K562 (cell line): Measurements from ENCODE around the gene CCDC69. TPM values are rescaled to one million over a fixed set of nuclear protein-coding genes. Genes with fewer than 3 reads are reported as not detected.

Experiments
- ATAC-seq: fragments of 200-7000 bp; cut with Tn5 transposase; 3 replicates; pipeline ENCODE4 v1.9.1; 2020; ENCODE audit warnings: moderate library complexity
- BruUV-seq: library from RNA; stranded (reverse); fragments of 400-500 nt; replicated peaks from 2 replicates; lab custom pipeline; 2021; lab: Mats Ljungman, UMichigan
- CTCF ChIA-PET: fragments of 300-600 bp; formaldehyde crosslinking; extraction: SDS; loops from one replicate; lab custom pipeline; 2021; ENCODE audit warnings: low intra/inter-chr PET ratio; lab: Yijun Ruan, JAX
- POLR2A ChIA-PET: fragments of 300-600, 350-650 bp; sonication (Branson Sonifier 250); formaldehyde crosslinking; extraction: SDS; loops from one replicate; lab custom pipeline; 2021; ENCODE audit warnings: antibody characterized with exemption, inconsistent platforms; lab: Yijun Ruan, JAX
- DNase-seq, 4 experiments: peaks; one replicate each; pipeline versions ENCODE4 v3.0.0 to v3.0.0-alpha.2; 2011 to 2018; ENCODE audit warnings: low spot score in 3 of 4, mixed read lengths in 3 of 4; ENCODE audit errors: extremely low read depth in 1 of 4
- FAIRE-seq: peaks from 2 replicates; lab custom pipeline; 2011; peaks lifted over from hg19 to GRCh38; lab: Jason Lieb, UNC
- H2AFZ ChIP-seq: 2 replicates; pipeline ENCODE4 v1.6.0; 2011; ENCODE audit warnings: low read depth, low read length, control low read depth, inconsistent platforms
- H3K27ac ChIP-seq: fragments of 200-600 bp; 3 replicates; pipeline ENCODE4 v1.8.0; 2011; ENCODE audit warnings: low read depth, mild to moderate bottlenecking, control low read depth, inconsistent platforms, low read length, moderate library complexity, mixed read lengths; ENCODE audit errors: extremely low read depth
- H3K27me3 ChIP-seq, 2 experiments: fragments of 300-600 bp in 1 of 2; 2 replicates in 1 of 2; 3 replicates in 1 of 2; pipeline versions ENCODE4 v1.6.0 to v1.8.0; 2011; ENCODE audit warnings: inconsistent platforms in 2 of 2, low read length in 2 of 2, mild to moderate bottlenecking in 1 of 2, mixed read lengths in 1 of 2, moderate library complexity in 1 of 2; ENCODE audit not compliant: control insufficient read depth in 2 of 2, insufficient read depth in 2 of 2
- H3K36me3 ChIP-seq: fragments of 300-600 bp; 3 replicates; pipeline ENCODE4 v1.8.0; 2011; ENCODE audit warnings: mild to moderate bottlenecking, low read length, inconsistent platforms; ENCODE audit not compliant: control insufficient read depth, insufficient read depth
- H3K4me1 ChIP-seq, 2 experiments: fragments of 200-600 bp in 1 of 2; replicated peaks in 1 of 2; 2 replicates in 1 of 2; 3 replicates in 1 of 2; pipeline versions ENCODE4 v1.5.1 to v1.8.0; 2011; ENCODE audit warnings: inconsistent platforms in 2 of 2, low read length in 2 of 2, mild to moderate bottlenecking in 1 of 2, mixed read lengths in 1 of 2, moderate library complexity in 1 of 2; ENCODE audit not compliant: control insufficient read depth in 2 of 2, insufficient read depth in 2 of 2
- H3K4me2 ChIP-seq: 2 replicates; pipeline ENCODE4 v1.6.1; 2011; ENCODE audit warnings: low read length, control low read depth, inconsistent platforms, mixed read lengths; ENCODE audit not compliant: insufficient read depth
- H3K4me3 ChIP-seq: fragments of 200-600 bp; sonication (generic), shearing (Covaris generic); 2 replicates; pipeline ENCODE4 v1.5.1; 2016; ENCODE audit warnings: control low read depth, inconsistent platforms
- H3K79me2 ChIP-seq: fragments of 200-600 bp; 3 replicates; pipeline ENCODE4 v1.8.0; 2011; ENCODE audit warnings: low read length, inconsistent platforms; ENCODE audit not compliant: control insufficient read depth, insufficient read depth
- H3K9ac ChIP-seq, 2 experiments: 2 replicates each; pipeline versions ENCODE4 v1.6.0 to v1.6.1; 2011; ENCODE audit warnings: low read depth in 2 of 2, low read length in 2 of 2, control low read depth in 1 of 2, inconsistent platforms in 1 of 2, mild to moderate bottlenecking in 1 of 2, mixed read lengths in 1 of 2; ENCODE audit not compliant: insufficient read depth in 1 of 2
- H3K9me1 ChIP-seq: one replicate; pipeline ENCODE4 v1.6.0; 2011; ENCODE audit warnings: inconsistent platforms, mild to moderate bottlenecking, low read length, moderate library complexity; ENCODE audit not compliant: control insufficient read depth, insufficient read depth
- H3K9me3 ChIP-seq: replicated peaks from 2 replicates; pipeline ENCODE4 v1.5.1; 2011; ENCODE audit warnings: low read depth, low read length, inconsistent platforms; ENCODE audit not compliant: control insufficient read depth, insufficient read depth
- H4K20me1 ChIP-seq: replicated peaks from 2 replicates; pipeline ENCODE4 v1.6.1; 2011; ENCODE audit warnings: low read length, inconsistent platforms, mixed read lengths; ENCODE audit not compliant: control insufficient read depth, insufficient read depth
- CEBPG ChIP-seq, 3 experiments: fragments of 200-800 bp in 1 of 3; sonication (Bioruptor generic) in 1 of 3; sonication (generic) in 1 of 3; formaldehyde crosslinking in 1 of 3; IDR thresholded peaks in 2 of 3; conservative IDR thresholded peaks in 1 of 3; 2 replicates each; pipeline versions ENCODE4 v1.6.1 to v1.8.0; 2016 to 2022; ENCODE audit warnings: missing compliant biosample characterization in 2 of 3, missing genetic modification characterization in 2 of 3, mild to moderate bottlenecking in 1 of 3, missing genetic modification reagents in 1 of 3
- HLTF ChIP-seq: fragments of 450-650 bp; IDR thresholded peaks from 2 replicates; pipeline ENCODE4 v1.6.1; 2016
- LCOR ChIP-seq: sonication (generic); formaldehyde crosslinking; IDR thresholded peaks from 2 replicates; pipeline ENCODE4 v1.8.0; 2022; ENCODE audit warnings: mild to moderate bottlenecking, missing genetic modification reagents
- NFYB ChIP-seq: IDR thresholded peaks from 2 replicates; pipeline ENCODE4 v1.6.1; 2011; ENCODE audit warnings: mild to moderate bottlenecking, moderate library complexity; ENCODE audit not compliant: insufficient read length; ENCODE audit errors: extremely low read depth
- NR2C1 ChIP-seq, 2 experiments: fragments of 450-650 bp; IDR thresholded peaks; 2 replicates each; pipeline ENCODE4 v1.6.1; 2017; ENCODE audit warnings: mild to moderate bottlenecking in 2 of 2, antibody characterized with exemption in 1 of 2, inconsistent platforms in 1 of 2, missing compliant biosample characterization in 1 of 2, missing genetic modification characterization in 1 of 2
- NR2C2 ChIP-seq, 2 experiments: fragments of 200-800 bp in 1 of 2; sonication (Bioruptor generic) in 1 of 2; sonication (generic) in 1 of 2; formaldehyde crosslinking in 1 of 2; IDR thresholded peaks; 2 replicates each; pipeline versions ENCODE4 v1.6.1 to v1.8.0; 2016 to 2022; ENCODE audit warnings: mild to moderate bottlenecking in 1 of 2, missing compliant biosample characterization in 1 of 2, missing genetic modification characterization in 1 of 2, missing genetic modification reagents in 1 of 2
- NRF1 ChIP-seq, 2 experiments: fragments of 450-650 bp; IDR thresholded peaks in 1 of 2; conservative IDR thresholded peaks in 1 of 2; 2 replicates each; pipeline ENCODE4 v1.6.1; 2014; ENCODE audit warnings: mild to moderate bottlenecking in 2 of 2
- PTRF ChIP-seq: fragments of 450-650 bp; IDR thresholded peaks from 2 replicates; pipeline ENCODE4 v1.6.1; 2016; ENCODE audit warnings: mild to moderate bottlenecking, missing genetic modification characterization, missing compliant biosample characterization
- SP1 ChIP-seq: sonication (generic); formaldehyde crosslinking; IDR thresholded peaks from 2 replicates; pipeline ENCODE4 v1.8.1; 2022; ENCODE audit warnings: mild to moderate bottlenecking, missing genetic modification reagents
- TFAM ChIP-seq: fragments of 250-450 bp; sonication (Bioruptor Pico); conservative IDR thresholded peaks from 2 replicates; pipeline ENCODE4 v1.5.0; 2021; ENCODE audit warnings: mild to moderate bottlenecking, moderate library complexity
- ZFX ChIP-seq: sonication (generic); formaldehyde crosslinking; IDR thresholded peaks from 2 replicates; pipeline ENCODE4 v1.8.0; 2022; ENCODE audit warnings: mild to moderate bottlenecking, missing genetic modification reagents, moderate library complexity
- ZNF146 ChIP-seq: IDR thresholded peaks from one replicate; pipeline ENCODE4 v1.6.1; 2018; ENCODE audit warnings: missing compliant biosample characterization; ENCODE audit not compliant: unreplicated experiment
- ZNF324 ChIP-seq: fragments of 250-450 bp; sonication (Bioruptor Pico); IDR thresholded peaks from 2 replicates; pipeline ENCODE4 v1.4.0; 2020; ENCODE audit warnings: mild to moderate bottlenecking
- WGBS: fragments of 100-300 bp; shearing (Covaris generic); methylation state at CpG from one replicate; pipeline ENCODE4 v1.1.6; 2016; ENCODE audit warnings: low coverage, mixed read lengths; ENCODE audit not compliant: insufficient coverage; ENCODE audit errors: missing lambda C conversion rate; 5-methylcytosine and 5-hydroxymethylcytosine counted together
- in situ Hi-C: fragments of 300-500 bp; cut with MboI; formaldehyde crosslinking; loops from 4 replicates; pipeline ENCODE4 v1.15.0; 2018; ENCODE audit warnings: inconsistent platforms, mixed read lengths
- intact Hi-C: fragments of 100-400 bp; cut with micrococcal nuclease; formaldehyde crosslinking; loops from 2 replicates; pipeline ENCODE4 v1.14.2; 2022
- polyA plus RNA-seq, 8 experiments: library from polyadenylated mRNA; depleted of rRNA in 4 of 8; stranded (reverse) in 5 of 8; unstranded in 3 of 8; fragments of >200 nt; fragmentation: Nextera tagmentation in 2 of 8; fragmentation: Illumina TruSeq in 1 of 8; extraction: Ambion mirVana in 2 of 8; extraction: Trizol in 1 of 8; gene quantifications; 2 replicates each; pipeline versions ENCODE4 v1.2.1 to v1.2.3, GENCODE V29; 2011 to 2014; ENCODE audit warnings: inconsistent platforms in 1 of 8, missing spikeins in 1 of 8
- total RNA-seq, 7 experiments: library from RNA; depleted of rRNA in 6 of 7; stranded (reverse); fragments of >200 nt in 6 of 7; fragmentation: Illumina TruSeq in 2 of 7; extraction: Trizol in 2 of 7; gene quantifications; 2 replicates each; pipeline versions ENCODE4 v1.2.1 to v1.2.3, GENCODE V29; 2011 to 2021; ENCODE audit warnings: low replicate concordance in 1 of 7
- TF ChIP-seq, protein P1 (sequence below): fragments of 250-450 bp; sonication (Bioruptor Pico); IDR thresholded peaks from 2 replicates; pipeline ENCODE4 v1.4.0; 2020; ENCODE audit warnings: borderline replicate concordance
- TF ChIP-seq, protein P2 (sequence below): sonication (generic); formaldehyde crosslinking; IDR thresholded peaks from 2 replicates; pipeline ENCODE4 v1.8.1; 2023; ENCODE audit warnings: mild to moderate bottlenecking, missing genetic modification reagents

CCDC69 gene
- total and polyA plus RNA-seq, 9 of the 15 experiments (the other 6 are each of a cell fraction or from before 2014, with no cell fraction given): 0.65 to 12.2 (median 7.6) TPM

DNA sequence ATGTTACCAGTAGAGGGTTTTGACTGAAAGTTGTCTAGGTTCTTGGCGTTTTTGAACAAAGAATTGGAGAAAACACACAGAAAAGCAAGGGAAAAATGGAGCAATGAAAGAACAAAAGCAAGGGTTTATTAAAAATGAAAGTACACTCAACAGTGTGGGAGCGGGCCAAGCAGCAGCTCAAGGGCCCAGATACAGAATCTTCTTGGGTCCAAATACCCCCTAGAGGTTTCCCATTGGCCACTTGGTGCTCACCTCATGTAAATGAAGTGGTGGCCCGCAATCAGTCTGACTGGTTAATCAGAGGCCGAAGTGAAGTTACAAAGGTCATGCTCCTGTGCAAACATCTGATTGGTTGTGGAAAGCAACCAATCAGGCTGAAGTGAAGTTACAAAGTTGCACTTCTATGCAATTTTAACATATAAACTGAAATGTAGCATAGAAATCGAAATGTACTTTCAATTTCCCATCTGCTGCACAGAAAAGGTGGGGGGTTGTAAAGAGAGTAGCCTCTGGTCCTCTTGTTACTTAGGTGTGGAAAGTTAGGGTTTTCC is 27.2 kb upstream of the CCDC69 start:
- H3K9ac ChIP-seq: no peak overlapping the region
- H2AFZ ChIP-seq: peak overlapping the region; percentile 82
- no TSS peak for BruUV-seq
- no peak overlapping the region for H3K27ac ChIP-seq
- H3K4me3 ChIP-seq: no peak overlapping the region
- ChIA-PET CTCF (no interaction called here), POLR2A (no interaction called here)
- no peak for TF ChIP-seq PTRF (tag)
- 0 out of 2 replicates have a peak, but pooled peaks have one; percentile 31 for TF ChIP-seq SP1 (CRISPR knock-in tag)
- no peak for TF ChIP-seq ZNF324 (CRISPR knock-in tag)
- peak; percentile 66; the same call in 1 of the 2 replicates for TF ChIP-seq LCOR (CRISPR knock-in tag)
- TF ChIP-seq ZFX (CRISPR knock-in tag): 0 out of 2 replicates have a peak, but pooled peaks have one; percentile 4
- peak; percentile 41 to 51 for TF ChIP-seq NRF1 (conservative IDR thresholded peaks at IDR 0.05 in 1 of 2, IDR thresholded peaks at IDR 0.05 in 1 of 2)
- peak; percentile 34 for TF ChIP-seq NFYB
- peak; percentile 28; the same call in 1 of the 2 replicates for TF ChIP-seq CEBPG (CRISPR knock-in tag; IDR thresholded peaks at IDR 0.05)
- no peak for TF ChIP-seq CEBPG (tag; conservative IDR thresholded peaks at IDR 0.05 in 1 of 2, IDR thresholded peaks at IDR 0.05 in 1 of 2)
- TF ChIP-seq, protein P1, sequence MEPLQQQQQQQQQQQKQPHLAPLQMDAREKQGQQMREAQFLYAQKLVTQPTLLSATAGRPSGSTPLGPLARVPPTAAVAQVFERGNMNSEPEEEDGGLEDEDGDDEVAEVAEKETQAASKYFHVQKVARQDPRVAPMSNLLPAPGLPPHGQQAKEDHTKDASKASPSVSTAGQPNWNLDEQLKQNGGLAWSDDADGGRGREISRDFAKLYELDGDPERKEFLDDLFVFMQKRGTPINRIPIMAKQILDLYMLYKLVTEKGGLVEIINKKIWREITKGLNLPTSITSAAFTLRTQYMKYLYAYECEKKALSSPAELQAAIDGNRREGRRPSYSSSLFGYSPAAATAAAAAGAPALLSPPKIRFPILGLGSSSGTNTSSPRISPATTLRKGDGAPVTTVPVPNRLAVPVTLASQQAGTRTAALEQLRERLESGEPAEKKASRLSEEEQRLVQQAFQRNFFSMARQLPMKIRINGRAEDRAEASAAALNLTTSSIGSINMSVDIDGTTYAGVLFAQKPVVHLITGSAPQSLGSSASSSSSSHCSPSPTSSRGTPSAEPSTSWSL: no peak
- TF ChIP-seq ZNF146 (CRISPR knock-in tag): no peak
- no peak for TF ChIP-seq HLTF
- TF ChIP-seq, protein P2, sequence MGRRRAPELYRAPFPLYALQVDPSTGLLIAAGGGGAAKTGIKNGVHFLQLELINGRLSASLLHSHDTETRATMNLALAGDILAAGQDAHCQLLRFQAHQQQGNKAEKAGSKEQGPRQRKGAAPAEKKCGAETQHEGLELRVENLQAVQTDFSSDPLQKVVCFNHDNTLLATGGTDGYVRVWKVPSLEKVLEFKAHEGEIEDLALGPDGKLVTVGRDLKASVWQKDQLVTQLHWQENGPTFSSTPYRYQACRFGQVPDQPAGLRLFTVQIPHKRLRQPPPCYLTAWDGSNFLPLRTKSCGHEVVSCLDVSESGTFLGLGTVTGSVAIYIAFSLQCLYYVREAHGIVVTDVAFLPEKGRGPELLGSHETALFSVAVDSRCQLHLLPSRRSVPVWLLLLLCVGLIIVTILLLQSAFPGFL (CRISPR knock-in tag): no peak
- no peak for TF ChIP-seq TFAM (CRISPR knock-in tag)
- TF ChIP-seq NR2C2 (CRISPR knock-in tag; IDR thresholded peaks at IDR 0.05): no peak
- TF ChIP-seq NR2C2 (tag; IDR thresholded peaks at IDR 0.05): peak; percentile 48; the same call in 1 of the 2 replicates
- peak; percentile 36; the same call in 1 of the 2 replicates for TF ChIP-seq NR2C1 (IDR thresholded peaks at IDR 0.05)
- peak; percentile 72 for TF ChIP-seq NR2C1 (tag; IDR thresholded peaks at IDR 0.05)
- H3K9me1 ChIP-seq: no peaks in the 10 kb centered on the region
- H4K20me1 ChIP-seq: no peaks in the 10 kb centered on the region
- intact Hi-C loops (no loop called here), in situ Hi-C loops (no loop called here)
- H3K27me3 ChIP-seq: no peaks in the 10 kb centered on the region
- no peaks in the 10 kb centered on the region for H3K36me3 ChIP-seq
- H3K4me2 ChIP-seq: no peak overlapping the region; the same call in 1 of the 2 replicates
- H3K4me1 ChIP-seq: peaks cover 9 to 19% of the 10 kb centered on the region in 2 experiments; a peak in 4 of 5 replicates
- H3K79me2 ChIP-seq: peaks cover 3% of the 10 kb centered on the region; the same call in 2 of the 3 replicates
- ATAC-seq: no peak
- DNase-seq: peak in 1 of 4 experiments; percentile 40
- no peaks in the 10 kb centered on the region for H3K9me3 ChIP-seq
- WGBS: 42% methylated on average over 5 of the region's 5 CpGs
- peak; percentile 52 for FAIRE-seq
